K562 (cell line): Measurements from ENCODE around the gene CCDC7. TPM values are rescaled to one million over a fixed set of nuclear protein-coding genes. Genes with fewer than 3 reads are reported as not detected.

Experiments used
- ATAC-seq: fragments of 200-7000 bp; cut with Tn5 transposase; 3 replicates; pipeline ENCODE4 v1.9.1; 2020; ENCODE audit warnings: moderate library complexity
- BruUV-seq: library from RNA; stranded (reverse); fragments of 400-500 nt; replicated peaks from 2 replicates; lab custom pipeline; 2021; lab: Mats Ljungman, UMichigan
- CTCF ChIA-PET: fragments of 300-600 bp; formaldehyde crosslinking; extraction: SDS; loops from one replicate; lab custom pipeline; 2021; ENCODE audit warnings: low intra/inter-chr PET ratio; lab: Yijun Ruan, JAX
- POLR2A ChIA-PET: fragments of 300-600, 350-650 bp; sonication (Branson Sonifier 250); formaldehyde crosslinking; extraction: SDS; loops from one replicate; lab custom pipeline; 2021; ENCODE audit warnings: antibody characterized with exemption, inconsistent platforms; lab: Yijun Ruan, JAX
- DNase-seq, 4 experiments: peaks; one replicate each; pipeline versions ENCODE4 v3.0.0 to v3.0.0-alpha.2; 2011 to 2018; ENCODE audit warnings: low spot score in 3 of 4, mixed read lengths in 3 of 4; ENCODE audit errors: extremely low read depth in 1 of 4
- FAIRE-seq: peaks from 2 replicates; lab custom pipeline; 2011; peaks lifted over from hg19 to GRCh38; lab: Jason Lieb, UNC
- H2AFZ ChIP-seq: 2 replicates; pipeline ENCODE4 v1.6.0; 2011; ENCODE audit warnings: low read depth, low read length, control low read depth, inconsistent platforms
- H3K27ac ChIP-seq: fragments of 200-600 bp; 3 replicates; pipeline ENCODE4 v1.8.0; 2011; ENCODE audit warnings: low read depth, mild to moderate bottlenecking, control low read depth, inconsistent platforms, low read length, moderate library complexity, mixed read lengths; ENCODE audit errors: extremely low read depth
- H3K27me3 ChIP-seq, 2 experiments: fragments of 300-600 bp in 1 of 2; 2 replicates in 1 of 2; 3 replicates in 1 of 2; pipeline versions ENCODE4 v1.6.0 to v1.8.0; 2011; ENCODE audit warnings: inconsistent platforms in 2 of 2, low read length in 2 of 2, mild to moderate bottlenecking in 1 of 2, mixed read lengths in 1 of 2, moderate library complexity in 1 of 2; ENCODE audit not compliant: control insufficient read depth in 2 of 2, insufficient read depth in 2 of 2
- H3K36me3 ChIP-seq: fragments of 300-600 bp; 3 replicates; pipeline ENCODE4 v1.8.0; 2011; ENCODE audit warnings: mild to moderate bottlenecking, low read length, inconsistent platforms; ENCODE audit not compliant: control insufficient read depth, insufficient read depth
- H3K4me1 ChIP-seq, 2 experiments: fragments of 200-600 bp in 1 of 2; replicated peaks in 1 of 2; 2 replicates in 1 of 2; 3 replicates in 1 of 2; pipeline versions ENCODE4 v1.5.1 to v1.8.0; 2011; ENCODE audit warnings: inconsistent platforms in 2 of 2, low read length in 2 of 2, mild to moderate bottlenecking in 1 of 2, mixed read lengths in 1 of 2, moderate library complexity in 1 of 2; ENCODE audit not compliant: control insufficient read depth in 2 of 2, insufficient read depth in 2 of 2
- H3K4me2 ChIP-seq: 2 replicates; pipeline ENCODE4 v1.6.1; 2011; ENCODE audit warnings: low read length, control low read depth, inconsistent platforms, mixed read lengths; ENCODE audit not compliant: insufficient read depth
- H3K4me3 ChIP-seq: fragments of 200-600 bp; sonication (generic), shearing (Covaris generic); 2 replicates; pipeline ENCODE4 v1.5.1; 2016; ENCODE audit warnings: control low read depth, inconsistent platforms
- H3K79me2 ChIP-seq: fragments of 200-600 bp; 3 replicates; pipeline ENCODE4 v1.8.0; 2011; ENCODE audit warnings: low read length, inconsistent platforms; ENCODE audit not compliant: control insufficient read depth, insufficient read depth
- H3K9ac ChIP-seq, 2 experiments: 2 replicates each; pipeline versions ENCODE4 v1.6.0 to v1.6.1; 2011; ENCODE audit warnings: low read depth in 2 of 2, low read length in 2 of 2, control low read depth in 1 of 2, inconsistent platforms in 1 of 2, mild to moderate bottlenecking in 1 of 2, mixed read lengths in 1 of 2; ENCODE audit not compliant: insufficient read depth in 1 of 2
- H3K9me1 ChIP-seq: one replicate; pipeline ENCODE4 v1.6.0; 2011; ENCODE audit warnings: inconsistent platforms, mild to moderate bottlenecking, low read length, moderate library complexity; ENCODE audit not compliant: control insufficient read depth, insufficient read depth
- H3K9me3 ChIP-seq: replicated peaks from 2 replicates; pipeline ENCODE4 v1.5.1; 2011; ENCODE audit warnings: low read depth, low read length, inconsistent platforms; ENCODE audit not compliant: control insufficient read depth, insufficient read depth
- H4K20me1 ChIP-seq: replicated peaks from 2 replicates; pipeline ENCODE4 v1.6.1; 2011; ENCODE audit warnings: low read length, inconsistent platforms, mixed read lengths; ENCODE audit not compliant: control insufficient read depth, insufficient read depth
- EP300 ChIP-seq: IDR thresholded peaks from 2 replicates; pipeline ENCODE4 v1.6.1; 2012; ENCODE audit warnings: low read length, improper control_type of control experiment
- KLF16 ChIP-seq: IDR thresholded peaks from 2 replicates; pipeline ENCODE4 v1.6.1; 2016; ENCODE audit warnings: antibody characterized with exemption
- MYBL2 ChIP-seq, 2 experiments: fragments of 450-650 bp in 1 of 2; sonication (generic) in 1 of 2; formaldehyde crosslinking in 1 of 2; IDR thresholded peaks; 2 replicates each; pipeline versions ENCODE4 v1.6.1 to v1.8.1; 2017 to 2022; ENCODE audit warnings: borderline replicate concordance in 1 of 2, inconsistent platforms in 1 of 2, low read depth in 1 of 2, mild to moderate bottlenecking in 1 of 2, missing genetic modification reagents in 1 of 2, moderate library complexity in 1 of 2
- NCOA2 ChIP-seq, 2 experiments: fragments of 450-650 bp; IDR thresholded peaks; 2 replicates each; pipeline ENCODE4 v1.6.1; 2018; ENCODE audit warnings: mild to moderate bottlenecking in 2 of 2, moderate library complexity in 1 of 2; ENCODE audit not compliant: partially characterized antibody in 2 of 2
- RHOXF2B ChIP-seq: fragments of 250-450 bp; sonication (Bioruptor Pico); conservative IDR thresholded peaks from 2 replicates; pipeline ENCODE4 v1.5.1; 2021
- SMARCA5 ChIP-seq: fragments of 450-650 bp; IDR thresholded peaks from 2 replicates; pipeline ENCODE4 v1.6.1; 2016
- STAT5B ChIP-seq: fragments of 250-450 bp; sonication (Bioruptor Pico); IDR thresholded peaks from 2 replicates; pipeline ENCODE4 v1.8.0; 2021; ENCODE audit warnings: mild to moderate bottlenecking, inconsistent platforms
- TAF1 ChIP-seq: IDR thresholded peaks from 2 replicates; pipeline ENCODE4 v1.6.1; 2011; ENCODE audit warnings: mild to moderate bottlenecking, low read length, moderate library complexity; ENCODE audit not compliant: insufficient read depth, control insufficient read depth, severe bottlenecking; ENCODE audit errors: extremely low read depth
- ZBTB1 ChIP-seq: sonication (generic); formaldehyde crosslinking; IDR thresholded peaks from 2 replicates; pipeline ENCODE4 v1.8.1; 2023; ENCODE audit warnings: missing genetic modification reagents, low read depth, mild to moderate bottlenecking, borderline replicate concordance
- ZC3H11A ChIP-seq: IDR thresholded peaks from 2 replicates; pipeline ENCODE4 v1.6.1; 2012; ENCODE audit warnings: low read depth, low read length, improper control_type of control experiment
- ZNF23 ChIP-seq: fragments of 250-450 bp; sonication (Bioruptor Pico); IDR thresholded peaks from 2 replicates; pipeline ENCODE4 v1.4.0; 2020; ENCODE audit warnings: mild to moderate bottlenecking
- WGBS: fragments of 100-300 bp; shearing (Covaris generic); methylation state at CpG from one replicate; pipeline ENCODE4 v1.1.6; 2016; ENCODE audit warnings: low coverage, mixed read lengths; ENCODE audit not compliant: insufficient coverage; ENCODE audit errors: missing lambda C conversion rate; 5-methylcytosine and 5-hydroxymethylcytosine counted together
- in situ Hi-C: fragments of 300-500 bp; cut with MboI; formaldehyde crosslinking; loops from 4 replicates; pipeline ENCODE4 v1.15.0; 2018; ENCODE audit warnings: inconsistent platforms, mixed read lengths
- intact Hi-C: fragments of 100-400 bp; cut with micrococcal nuclease; formaldehyde crosslinking; loops from 2 replicates; pipeline ENCODE4 v1.14.2; 2022
- polyA plus RNA-seq, 8 experiments: library from polyadenylated mRNA; depleted of rRNA in 4 of 8; stranded (reverse) in 5 of 8; unstranded in 3 of 8; fragments of >200 nt; fragmentation: Nextera tagmentation in 2 of 8; fragmentation: Illumina TruSeq in 1 of 8; extraction: Ambion mirVana in 2 of 8; extraction: Trizol in 1 of 8; gene quantifications; 2 replicates each; pipeline versions ENCODE4 v1.2.1 to v1.2.3, GENCODE V29; 2011 to 2014; ENCODE audit warnings: inconsistent platforms in 1 of 8, missing spikeins in 1 of 8
- total RNA-seq, 7 experiments: library from RNA; depleted of rRNA in 6 of 7; stranded (reverse); fragments of >200 nt in 6 of 7; fragmentation: Illumina TruSeq in 2 of 7; extraction: Trizol in 2 of 7; gene quantifications; 2 replicates each; pipeline versions ENCODE4 v1.2.1 to v1.2.3, GENCODE V29; 2011 to 2021; ENCODE audit warnings: low replicate concordance in 1 of 7
- TF ChIP-seq, protein P1 (sequence below), 2 experiments: fragments of 450-650 bp; IDR thresholded peaks; 2 replicates each; pipeline ENCODE4 v1.6.1; 2016; ENCODE audit warnings: mild to moderate bottlenecking in 2 of 2, borderline replicate concordance in 1 of 2, low read depth in 1 of 2, moderate library complexity in 1 of 2

CCDC7 gene
- total and polyA plus RNA-seq, 9 of the 15 experiments (the other 6 are each of a cell fraction or from before 2014, with no cell fraction given) = 1.5 to 6.6 (median 2.7) TPM

DNA sequence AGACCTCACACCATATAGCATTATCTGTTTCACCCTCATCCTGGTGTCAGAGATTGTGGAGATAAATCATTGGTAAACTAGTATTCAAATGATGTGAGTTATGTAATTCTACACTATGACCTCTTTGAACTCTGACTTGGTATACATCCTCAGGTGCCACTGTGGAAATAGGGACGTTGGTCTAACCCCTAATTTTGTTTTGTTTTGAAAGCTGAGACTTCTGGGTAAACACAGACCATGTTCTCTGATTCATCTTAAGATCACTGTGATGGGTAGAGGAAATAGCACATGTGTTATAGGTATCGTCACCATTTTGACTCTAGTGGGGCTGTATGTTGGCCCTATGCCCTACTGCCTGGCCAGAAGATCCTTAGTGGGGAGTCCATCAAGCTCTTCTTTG, 241.6 kb downstream of the CCDC7 start:
- H3K9me3 ChIP-seq = no peaks in the 10 kb centered on the region
- 3% methylated on average over 2 of the region's 2 CpGs for WGBS
- no peak overlapping the region for H3K4me2 ChIP-seq
- no peak overlapping the region for H3K4me3 ChIP-seq
- BruUV-seq = no TSS peak
- no peaks in the 10 kb centered on the region for H3K9me1 ChIP-seq
- POLR2A ChIA-PET = interaction anchor here (0.6 kb wide), 2 partner anchors 1021 to 1089 kb away, joined by 3 read pairs; no protein-coding TSS in a partner anchor
- no peaks in the 10 kb centered on the region for H3K36me3 ChIP-seq
- in situ Hi-C loops = no loop called here
- TF ChIP-seq, protein P1, sequence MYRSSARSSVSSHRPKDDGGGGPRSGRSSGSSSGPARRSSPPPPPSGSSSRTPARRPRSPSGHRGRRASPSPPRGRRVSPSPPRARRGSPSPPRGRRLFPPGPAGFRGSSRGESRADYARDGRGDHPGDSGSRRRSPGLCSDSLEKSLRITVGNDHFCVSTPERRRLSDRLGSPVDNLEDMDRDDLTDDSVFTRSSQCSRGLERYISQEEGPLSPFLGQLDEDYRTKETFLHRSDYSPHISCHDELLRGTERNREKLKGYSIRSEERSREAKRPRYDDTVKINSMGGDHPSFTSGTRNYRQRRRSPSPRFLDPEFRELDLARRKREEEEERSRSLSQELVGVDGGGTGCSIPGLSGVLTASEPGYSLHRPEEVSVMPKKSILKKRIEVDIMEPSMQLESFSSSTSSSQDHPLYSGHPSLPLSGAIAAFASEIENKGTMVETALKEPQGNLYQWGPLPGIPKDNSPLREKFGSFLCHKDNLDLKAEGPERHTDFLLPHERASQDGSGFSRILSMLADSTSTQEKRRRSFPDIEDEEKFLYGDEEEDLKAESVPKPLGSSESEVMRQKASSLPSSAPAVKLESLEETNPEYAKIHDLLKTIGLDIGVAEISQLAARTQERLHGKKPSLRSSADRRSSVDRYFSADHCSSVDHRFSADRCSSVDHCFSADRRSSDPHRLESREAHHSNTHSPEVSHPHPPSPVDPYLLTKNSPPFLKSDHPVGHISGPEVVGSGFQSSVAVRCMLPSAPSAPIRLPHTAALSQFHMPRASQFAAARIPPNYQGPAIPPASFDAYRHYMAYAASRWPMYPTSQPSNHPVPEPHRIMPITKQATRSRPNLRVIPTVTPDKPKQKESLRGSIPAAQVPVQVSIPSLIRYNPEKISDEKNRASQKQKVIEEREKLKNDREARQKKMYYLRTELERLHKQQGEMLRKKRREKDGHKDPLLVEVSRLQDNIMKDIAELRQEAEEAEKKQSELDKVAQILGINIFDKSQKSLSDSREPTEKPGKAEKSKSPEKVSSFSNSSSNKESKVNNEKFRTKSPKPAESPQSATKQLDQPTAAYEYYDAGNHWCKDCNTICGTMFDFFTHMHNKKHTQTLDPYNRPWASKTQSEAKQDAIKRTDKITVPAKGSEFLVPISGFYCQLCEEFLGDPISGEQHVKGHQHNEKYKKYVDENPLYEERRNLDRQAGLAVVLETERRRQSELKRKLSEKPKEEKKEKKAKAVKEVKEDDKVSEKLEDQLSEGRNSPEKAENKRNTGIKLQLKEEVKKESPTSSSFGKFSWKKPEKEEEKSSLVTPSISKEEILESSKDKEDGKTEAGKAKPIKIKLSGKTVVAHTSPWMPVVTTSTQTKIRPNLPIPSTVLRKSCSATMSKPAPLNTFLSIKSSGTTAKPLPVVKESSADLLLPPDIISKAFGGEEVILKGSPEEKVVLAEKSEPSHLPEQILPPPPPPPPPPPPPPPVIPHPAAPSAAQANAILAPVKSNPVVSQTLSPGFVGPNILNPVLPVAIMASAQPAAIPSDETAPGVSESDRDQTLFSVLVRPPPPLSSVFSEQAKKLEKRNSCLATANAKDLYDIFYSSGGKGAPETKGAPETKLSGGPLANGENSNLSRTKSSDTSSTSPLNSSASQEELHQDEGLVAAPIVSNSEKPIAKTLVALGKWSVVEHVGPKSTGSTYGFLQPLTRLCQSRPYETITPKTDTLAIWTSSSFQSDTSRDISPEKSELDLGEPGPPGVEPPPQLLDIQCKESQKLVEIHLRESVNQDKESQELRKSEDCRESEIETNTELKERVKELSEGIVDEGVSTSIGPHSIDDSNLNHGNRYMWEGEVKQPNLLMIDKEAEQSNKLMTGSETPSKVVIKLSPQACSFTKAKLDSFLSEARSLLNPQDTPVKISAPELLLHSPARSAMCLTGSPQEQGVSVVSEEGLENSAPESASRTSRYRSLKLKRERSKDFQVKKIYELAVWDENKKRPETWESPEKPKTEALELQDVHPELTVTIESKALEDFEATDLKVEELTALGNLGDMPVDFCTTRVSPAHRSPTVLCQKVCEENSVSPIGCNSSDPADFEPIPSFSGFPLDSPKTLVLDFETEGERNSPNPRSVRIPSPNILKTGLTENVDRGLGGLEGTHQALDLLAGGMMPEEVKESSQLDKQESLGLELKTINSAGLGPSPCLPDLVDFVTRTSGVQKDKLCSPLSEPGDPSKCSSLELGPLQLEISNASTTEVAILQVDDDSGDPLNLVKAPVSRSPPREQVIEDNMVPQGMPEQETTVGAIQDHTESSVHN (IDR thresholded peaks at IDR 0.05; ENCODE audit: borderline replicate concordance in 1 of 2, low read depth in 1 of 2) = no peak
- TF ChIP-seq SMARCA5 = no peak
- TF ChIP-seq STAT5B = no peak
- no peak for TF ChIP-seq MYBL2 (IDR thresholded peaks at IDR 0.05; ENCODE audit: low read depth)
- TF ChIP-seq MYBL2 (CRISPR knock-in tag; IDR thresholded peaks at IDR 0.05; ENCODE audit: borderline replicate concordance) = no peak
- no peak for TF ChIP-seq TAF1
- TF ChIP-seq ZBTB1 (CRISPR knock-in tag) = no peak
- no peak for TF ChIP-seq ZC3H11A
- no peak for TF ChIP-seq ZNF23 (CRISPR knock-in tag)
- no peak for TF ChIP-seq NCOA2 (IDR thresholded peaks at IDR 0.05; ENCODE audit: partially characterized antibody in 2 of 2)
- TF ChIP-seq RHOXF2B (CRISPR knock-in tag) = no peak
- TF ChIP-seq EP300 = no peak
- TF ChIP-seq KLF16 = no peak
- H3K27me3 ChIP-seq = no peaks in the 10 kb centered on the region
- H3K4me1 ChIP-seq = no peaks in the 10 kb centered on the region
- H2AFZ ChIP-seq = no peak overlapping the region
- FAIRE-seq = no peak
- H3K79me2 ChIP-seq = no peaks in the 10 kb centered on the region
- DNase-seq = no peak
- CTCF ChIA-PET = no interaction called here
- ATAC-seq = no peak
- H4K20me1 ChIP-seq = no peaks in the 10 kb centered on the region
- no peak overlapping the region for H3K9ac ChIP-seq
- intact Hi-C loops = no loop called here
- H3K27ac ChIP-seq = no peak overlapping the region
